GM19452 (cell line): Measurements from ENCODE around the gene WNT9B.
"Not testable (repeated sequence)": the region's sequence is repeated elsewhere in the genome, so short reads cannot be mapped to it uniquely, and the experiment has no call there.

Experiments
- ATAC-seq: cut with Tn5 transposase; IDR thresholded peaks from one replicate; pipeline ENCODE4 v1.9.1; 2021; ENCODE audit not compliant: unreplicated experiment

WNT9B gene

GRCh38 chr17:46908068-46908737 lies 56.8 kb downstream of the WNT9B start:
- ATAC-seq: no peak

GRCh38 chr17:46910179-46910927 lies 59.0 kb downstream of the WNT9B start:
- no peak for ATAC-seq

- ATAC-seq: no peak
These were observed 59.9 kb downstream of the WNT9B start for GRCh38 chr17:46911311-46911710.

GRCh38 chr17:46915596-46915995 lies 64.2 kb downstream of the WNT9B start:
- no peak for ATAC-seq

- no peak for ATAC-seq
These were observed 64.8 kb downstream of the WNT9B start for GRCh38 chr17:46916211-46916610.

- ATAC-seq: no peak
These were observed 65.2 kb downstream of the WNT9B start for GRCh38 chr17:46916623-46917022.

GRCh38 chr17:46917041-46917440 lies 65.7 kb downstream of the WNT9B start:
- ATAC-seq: no peak

GRCh38 chr17:46917516-46917915 lies 66.1 kb downstream of the WNT9B start:
- no peak for ATAC-seq

- ATAC-seq: not testable (repeated sequence)
These were observed 70.6 kb downstream of the WNT9B start for GRCh38 chr17:46921962-46922361.

- ATAC-seq: no peak
These were observed 71.1 kb downstream of the WNT9B start for GRCh38 chr17:46922487-46922803.

- peak; percentile 90 for ATAC-seq
These were observed 71.6 kb downstream of the WNT9B start, which contains the start of gene GOSR2 for GRCh38 chr17:46922804-46923635. Gene GOSR2, plus strand, starts transcription at chr17:46923160. Its CDS starts 33 bp downstream, at chr17:46923193.

- ATAC-seq: no peak
These were observed 73.9 kb downstream of the WNT9B start for GRCh38 chr17:46925185-46925868.

GRCh38 chr17:46928467-46929261 lies 77.3 kb downstream of the WNT9B start:
- ATAC-seq: no peak

GRCh38 chr17:46929413-46929812 lies 78.0 kb downstream of the WNT9B start:
- ATAC-seq: no peak

GRCh38 chr17:46930051-46930450 lies 78.7 kb downstream of the WNT9B start:
- ATAC-seq: no peak

- ATAC-seq: no peak
These were observed 80.2 kb downstream of the WNT9B start for GRCh38 chr17:46931596-46931995.

- no peak for ATAC-seq
These were observed 84.4 kb downstream of the WNT9B start for GRCh38 chr17:46935658-46936266.
